Spleen (tissue), 11 donors: ENCODE measurements around the gene WDR90. TPM values are rescaled to one million over a fixed set of nuclear protein-coding genes. Genes with fewer than 3 reads are reported as not detected.

Experiments
- DNase-seq: peaks from one replicate; pipeline ENCODE4 v3.0.0-alpha.2; 2020
- H3K27ac ChIP-seq, 8 donors: fragments of 200-600 bp; sonication (generic) in 7 of 8; 1 replicate in 4 of 8; 2 replicates in 4 of 8; pipeline versions ENCODE4 v1.5.0 to v1.8.0; 2016 to 2021; ENCODE audit warnings: inconsistent platforms in 4 of 8, mild to moderate bottlenecking in 4 of 8, moderate library complexity in 1 of 8
- H3K27me3 ChIP-seq, 7 donors: fragments of 200-600 bp; sonication (generic) in 6 of 7; replicated peaks in 1 of 7; 1 replicate in 4 of 7; 2 replicates in 3 of 7; pipeline versions ENCODE4 v1.5.0 to v1.8.0; 2016 to 2021; ENCODE audit warnings: inconsistent platforms in 3 of 7, mild to moderate bottlenecking in 1 of 7
- H3K36me3 ChIP-seq, 6 donors: fragments of 200-600 bp; sonication (generic) in 5 of 6; 1 replicate in 4 of 6; 2 replicates in 2 of 6; pipeline versions ENCODE4 v1.5.0 to v1.8.0; 2016 to 2021; ENCODE audit warnings: inconsistent platforms in 2 of 6
- H3K4me1 ChIP-seq, 6 donors: fragments of 200-600 bp; sonication (generic) in 5 of 6; 1 replicate in 3 of 6; 2 replicates in 3 of 6; pipeline versions ENCODE4 v1.5.0 to v1.8.0; 2016 to 2021; ENCODE audit warnings: inconsistent platforms in 3 of 6
- H3K4me3 ChIP-seq, 8 donors: fragments of 200-600 bp; sonication (generic) in 7 of 8; 1 replicate in 4 of 8; 2 replicates in 4 of 8; pipeline versions ENCODE4 v1.5.0 to v1.8.0; 2016 to 2021; ENCODE audit warnings: inconsistent platforms in 4 of 8, mild to moderate bottlenecking in 4 of 8, moderate library complexity in 2 of 8
- H3K9me3 ChIP-seq, 8 donors: fragments of 200-600 bp; sonication (generic) in 7 of 8; 1 replicate in 4 of 8; 2 replicates in 4 of 8; pipeline versions ENCODE4 v1.5.0 to v1.8.0; 2016 to 2021; ENCODE audit warnings: inconsistent platforms in 4 of 8
- CTCF ChIP-seq, 11 experiments: fragments of 200-600 bp in 7 of 11; fragments of 450-650 bp in 4 of 11; sonication (generic) in 4 of 11; IDR thresholded peaks in 8 of 11; conservative IDR thresholded peaks in 3 of 11; 1 replicate in 7 of 11; 2 replicates in 4 of 11; pipeline versions ENCODE4 v1.4.0 to v1.8.0; 2016 to 2021; ENCODE audit warnings: antibody characterized with exemption in 11 of 11, inconsistent platforms in 4 of 11, mild to moderate bottlenecking in 1 of 11
- POLR2A ChIP-seq, 3 donors: fragments of 450-650 bp; IDR thresholded peaks; one replicate each; pipeline ENCODE4 v1.5.1; 2017; ENCODE audit warnings: antibody characterized with exemption in 3 of 3, mild to moderate bottlenecking in 1 of 3
- POLR2AphosphoS5 ChIP-seq, 3 donors: sonication (generic); formaldehyde crosslinking; IDR thresholded peaks; one replicate each; pipeline ENCODE4 v1.5.1; 2017; ENCODE audit warnings: antibody characterized with exemption in 3 of 3
- WGBS, 5 donors: extraction: QIAGEN DNeasy Blood & Tissue Kit in 3 of 5; methylation state at CpG; one replicate each; pipeline versions ENCODE4 v1.1.5 to v1.1.7; 2013 to 2018; 5-methylcytosine and 5-hydroxymethylcytosine counted together
- intact Hi-C: fragments of 100-400 bp; cut with DNase I; formaldehyde crosslinking; loops from one replicate; pipeline ENCODE4 v1.15.0; 2023; ENCODE audit warnings: low total_unique reads
- polyA plus RNA-seq, 3 donors: library from polyadenylated mRNA; stranded (reverse); fragments of 200-250 nt; gene quantifications; one replicate each; pipeline ENCODE4 v1.2.1, GENCODE V29; 2013
- total RNA-seq, 7 donors: library from RNA; depleted of rRNA in 3 of 7; stranded (reverse); fragments of >200 nt in 3 of 7; fragmentation: NEBNext Ultra II Directional in 4 of 7; extraction: Animal tissue kit (Norgen Biotek cat#: 25700) in 4 of 7; gene quantifications; one replicate each; pipeline versions ENCODE4 v1.1.0 to v1.2.1, GENCODE V29; 2016 to 2021
- donor health status: healthy with polysubstance abuse.
- donor health status: DM: no; HTN: no; CAD: no; lungs with moderate emphysema.
- donor health status: DM: no; HTN: no; CAD: no.
- donor health status: Bipolar disorder and iron deficiency.
- donor health status: healthy.
- donor health status: DM: no; HTN: no; CAD: no.
- donor health status: DM: yes; HTN: yes; CAD: no.

The WDR90 gene
- total and polyA plus RNA-seq, 10 donors, result 7.9 to 30.2 (median 19.4) TPM

DNA sequence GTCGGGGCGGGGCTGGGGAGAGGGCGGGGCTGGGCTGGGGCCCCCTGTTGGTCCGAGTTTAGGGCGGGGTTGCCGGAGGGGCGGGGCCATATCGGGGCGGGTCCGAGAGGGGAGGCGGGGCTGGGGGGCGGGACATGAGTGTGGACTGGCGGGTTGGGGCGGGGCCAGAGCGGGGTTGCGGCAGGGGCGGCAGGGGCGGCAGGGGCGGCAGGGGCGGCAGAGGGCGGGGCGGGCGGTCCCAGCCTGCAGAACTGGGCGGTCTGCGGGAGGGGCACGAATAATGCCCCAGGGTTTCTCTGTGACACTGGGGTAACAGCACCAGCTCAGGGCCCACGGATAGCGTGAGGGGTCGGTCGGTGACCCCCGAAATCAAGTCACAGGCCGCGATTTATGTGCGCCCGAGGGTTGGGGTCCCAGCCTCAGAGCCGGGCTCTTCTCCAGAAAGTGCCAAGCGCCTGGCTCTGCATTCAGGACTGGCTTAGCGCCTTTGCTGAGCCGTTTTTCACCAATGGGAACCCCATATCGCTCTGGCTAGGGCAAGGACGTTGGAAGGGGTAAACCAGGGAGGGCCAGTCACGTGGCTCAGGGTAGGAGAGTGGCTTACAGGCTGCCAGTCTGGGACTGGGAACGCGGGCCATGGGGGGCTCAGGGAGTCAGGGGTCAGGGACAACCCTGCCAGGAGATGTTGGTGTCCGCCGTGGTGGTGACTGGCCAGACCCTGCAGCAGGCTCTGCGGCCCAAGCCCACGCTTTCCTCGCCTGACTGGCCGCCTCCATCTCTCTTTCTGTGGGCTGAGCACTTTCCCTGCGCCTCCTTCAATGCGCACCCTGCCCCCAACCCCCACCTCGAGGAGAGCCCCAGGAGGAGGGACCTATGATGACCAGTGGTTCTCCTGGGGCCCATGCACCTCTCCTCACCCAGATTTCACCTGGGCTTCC lies 11.8 kb upstream of the WDR90 start:
- Histone ChIP-seq H3K4me3 (peak overlapping the region; percentile 66 to 98 (median 85)), H3K9me3 (no peaks in the 10 kb centered on the region), H3K27me3 (peaks cover 0 to 4% (median 0%) of the 10 kb centered on the region in 7 donors), H3K4me1 (peaks cover 17 to 72% (median 44%) of the 10 kb centered on the region in 6 donors), H3K27ac (peak overlapping the region; percentile 93 to 98 (median 95)), H3K36me3 (peaks cover 0 to 28% (median 17%) of the 10 kb centered on the region in 6 donors)
- DNase-seq, result peak; percentile 88
- 17 to 31% (median 26%) methylated on average over 20 to 52 of the region's 53 CpGs for WGBS, 5 donors
- intact Hi-C loops, result no loop called here
- TF ChIP-seq POLR2A (IDR thresholded peaks at IDR 0.05), result no peak
- no peak for TF ChIP-seq POLR2AphosphoS5 (IDR thresholded peaks at IDR 0.05)
- no peak for TF ChIP-seq CTCF (IDR thresholded peaks at IDR 0.05 in 8 of 11, conservative IDR thresholded peaks at IDR 0.05 in 3 of 11)

GRCh38 chr16:638034-638543 lies 11.1 kb upstream of the WDR90 start:
- peaks cover 0 to 4% (median 0%) of the 10 kb centered on the region in 7 donors for H3K27me3 ChIP-seq
- TF ChIP-seq POLR2AphosphoS5 (IDR thresholded peaks at IDR 0.05), result no peak
- no peak for TF ChIP-seq CTCF (IDR thresholded peaks at IDR 0.05 in 8 of 11, conservative IDR thresholded peaks at IDR 0.05 in 3 of 11)
- TF ChIP-seq POLR2A (IDR thresholded peaks at IDR 0.05), result no peak
- peak; percentile 84 for DNase-seq
- H3K27ac ChIP-seq, result peak overlapping the region in 2 of 8 donors; percentile 93 to 96
- no peak overlapping the region for H3K4me3 ChIP-seq
- H3K4me1 ChIP-seq, result peaks cover 25 to 76% (median 51%) of the 10 kb centered on the region in 6 donors
- H3K36me3 ChIP-seq, result peaks cover 0 to 21% (median 12%) of the 10 kb centered on the region in 6 donors
- intact Hi-C loops, result no loop called here
- H3K9me3 ChIP-seq, result no peaks in the 10 kb centered on the region
- WGBS, 5 donors, result 82 to 91% (median 88%) methylated on average over 10 to 15 of the region's 15 CpGs

- Histone ChIP-seq H3K4me3 (no peak overlapping the region), H3K27me3 (peaks cover 0 to 4% (median 0%) of the 10 kb centered on the region in 7 donors), H3K36me3 (peaks cover 0 to 14% (median 5%) of the 10 kb centered on the region in 6 donors), H3K4me1 (peaks cover 26 to 84% (median 56%) of the 10 kb centered on the region in 6 donors), H3K9me3 (no peaks in the 10 kb centered on the region), H3K27ac (peak overlapping the region in 2 of 8 donors; percentile 12 to 28)
- intact Hi-C loops, result no loop called here
- no peak for TF ChIP-seq POLR2A (IDR thresholded peaks at IDR 0.05)
- WGBS, 5 donors, result 77 to 89% (median 81%) methylated on average over 8 to 9 of the region's 9 CpGs
- DNase-seq, result no peak
These were observed 10.3 kb upstream of the WDR90 start for GRCh38 chr16:638836-639235.

DNA sequence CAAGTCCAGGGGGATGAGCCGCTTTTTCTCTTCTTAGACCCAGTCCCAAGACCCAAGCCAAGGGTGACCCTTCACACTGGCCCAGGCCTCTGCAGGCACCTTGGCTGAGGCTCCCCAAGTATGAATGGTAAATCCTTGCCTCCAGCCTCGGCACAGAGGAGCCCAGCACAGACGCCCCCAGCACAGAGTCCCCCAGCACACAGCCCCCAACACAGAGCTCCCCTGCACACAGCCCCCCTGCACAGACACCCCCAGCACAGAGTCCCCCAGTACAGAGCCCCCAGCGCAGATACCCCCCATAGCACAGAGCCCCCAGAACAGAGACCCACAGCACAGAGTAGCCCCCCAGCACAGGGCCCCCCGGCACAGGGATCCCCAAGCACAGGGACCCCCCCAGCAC lies 8.6 kb upstream of the WDR90 start:
- Histone ChIP-seq H3K27me3 (peaks cover 0 to 4% (median 0%) of the 10 kb centered on the region in 7 donors), H3K9me3 (no peaks in the 10 kb centered on the region), H3K27ac (peak overlapping the region in 2 of 8 donors; percentile 30 to 92), H3K36me3 (no peaks in the 10 kb centered on the region), H3K4me3 (no peak overlapping the region), H3K4me1 (peaks cover 18 to 76% (median 46%) of the 10 kb centered on the region in 6 donors)
- TF ChIP-seq CTCF (IDR thresholded peaks at IDR 0.05 in 8 of 11, conservative IDR thresholded peaks at IDR 0.05 in 3 of 11), result no peak
- TF ChIP-seq POLR2A (IDR thresholded peaks at IDR 0.05), result no peak
- no peak for TF ChIP-seq POLR2AphosphoS5 (IDR thresholded peaks at IDR 0.05)
- intact Hi-C loops, result loop anchor here (5.0 kb wide), 1 partner anchor 53 kb away; no protein-coding TSS in a partner anchor
- no peak for DNase-seq
- 77 to 100% (median 91%) methylated on average over 2 to 5 of the region's 5 CpGs for WGBS, 5 donors
